ENCODE results near the gene UBE2E2. TPM values are rescaled to one million over a fixed set of nuclear protein-coding genes. Genes with fewer than 3 reads are reported as not detected.

The UBE2E2 gene
- total RNA-seq, 1 experiment from 2014 or later, result 54.9 TPM

DNA sequence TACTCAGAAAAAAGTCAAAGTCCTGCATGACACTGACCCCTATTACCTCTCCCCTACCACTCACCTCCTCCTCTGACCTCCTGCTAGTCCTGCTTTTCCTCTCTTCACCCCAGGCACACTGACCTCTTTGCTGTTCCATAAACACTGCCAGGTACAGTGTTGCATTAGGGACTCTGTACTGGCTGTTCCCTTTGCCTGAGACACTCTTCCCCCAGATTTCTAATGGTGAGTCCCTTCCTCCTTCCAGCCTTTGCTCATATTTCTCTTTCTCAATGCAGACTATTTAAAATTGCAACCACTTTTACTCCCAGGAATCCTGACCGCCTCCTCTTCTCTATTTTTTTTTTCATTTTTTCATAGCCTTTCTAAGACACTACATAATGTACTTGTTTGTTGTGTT is 36.3 kb upstream of the UBE2E2 start (continued):
- TF ChIP-seq, protein P1, sequence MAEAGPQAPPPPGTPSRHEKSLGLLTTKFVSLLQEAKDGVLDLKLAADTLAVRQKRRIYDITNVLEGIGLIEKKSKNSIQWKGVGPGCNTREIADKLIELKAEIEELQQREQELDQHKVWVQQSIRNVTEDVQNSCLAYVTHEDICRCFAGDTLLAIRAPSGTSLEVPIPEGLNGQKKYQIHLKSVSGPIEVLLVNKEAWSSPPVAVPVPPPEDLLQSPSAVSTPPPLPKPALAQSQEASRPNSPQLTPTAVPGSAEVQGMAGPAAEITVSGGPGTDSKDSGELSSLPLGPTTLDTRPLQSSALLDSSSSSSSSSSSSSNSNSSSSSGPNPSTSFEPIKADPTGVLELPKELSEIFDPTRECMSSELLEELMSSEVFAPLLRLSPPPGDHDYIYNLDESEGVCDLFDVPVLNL (CRISPR knock-in tag; IDR thresholded peaks at IDR 0.05; ENCODE audit: borderline replicate concordance, low read depth), result no peak

DNA sequence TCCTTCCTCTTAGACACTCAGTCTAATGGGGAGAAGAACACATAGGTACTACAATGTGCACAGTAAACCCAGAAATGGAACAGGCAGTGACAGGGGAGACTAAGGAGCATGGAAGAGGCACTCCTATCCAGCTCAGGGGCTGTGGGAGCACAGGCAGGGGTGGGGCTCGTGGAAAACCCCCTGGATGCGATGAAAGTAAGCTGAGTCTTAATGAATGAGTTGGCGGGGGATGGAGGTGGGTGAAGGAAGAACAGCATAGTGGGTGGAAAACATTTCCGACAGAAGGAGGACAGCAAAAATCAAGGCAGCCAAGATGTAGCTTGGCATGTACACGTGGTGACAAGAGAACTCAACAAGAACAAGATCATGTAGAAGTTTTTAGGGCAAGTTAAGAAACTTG is 33.6 kb upstream of the UBE2E2 start:
- DNase-seq (ENCODE audit: low spot score) (no peak), ATAC-seq (no peak)
- POLR2A ChIA-PET, result interaction anchor here (0.6 kb wide), 1 partner anchor 606 kb away, joined by 5 read pairs; no protein-coding TSS in a partner anchor
- no peaks in the 10 kb centered on the region for H3K27me3 Mint-ChIP-seq (ENCODE audit: low read depth)
- H3K4me3 Mint-ChIP-seq, result no peak overlapping the region
- H3K4me1 Mint-ChIP-seq, result peaks cover 4% of the 10 kb centered on the region
- TF ChIP-seq TEAD4 (CRISPR knock-in tag; IDR thresholded peaks at IDR 0.05) (no peak), GTF2I (CRISPR knock-in tag; conservative IDR thresholded peaks at IDR 0.05) (no peak), NR2C2 (CRISPR knock-in tag; IDR thresholded peaks at IDR 0.05) (no peak), NR1H2 (CRISPR knock-in tag; IDR thresholded peaks at IDR 0.05) (no peak), ZNF396 (CRISPR knock-in tag; IDR thresholded peaks at IDR 0.05; ENCODE audit: borderline replicate concordance) (no peak), ZNF232 (CRISPR knock-in tag; IDR thresholded peaks at IDR 0.05) (no peak), FOXP1 (CRISPR knock-in tag; IDR thresholded peaks at IDR 0.05; ENCODE audit: borderline replicate concordance) (no peak), SMAD3 (CRISPR knock-in tag; IDR thresholded peaks at IDR 0.05; ENCODE audit: borderline replicate concordance) (no peak), NFE2L1 (CRISPR knock-in tag; IDR thresholded peaks at IDR 0.05) (no peak), CREM (CRISPR knock-in tag; IDR thresholded peaks at IDR 0.05) (no peak), ESRRA (CRISPR knock-in tag; IDR thresholded peaks at IDR 0.05; ENCODE audit: borderline replicate concordance) (no peak)
- TF ChIP-seq, protein P2, sequence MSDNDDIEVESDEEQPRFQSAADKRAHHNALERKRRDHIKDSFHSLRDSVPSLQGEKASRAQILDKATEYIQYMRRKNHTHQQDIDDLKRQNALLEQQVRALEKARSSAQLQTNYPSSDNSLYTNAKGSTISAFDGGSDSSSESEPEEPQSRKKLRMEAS (CRISPR knock-in tag; IDR thresholded peaks at IDR 0.05), result no peak
- TF ChIP-seq, protein P3, sequence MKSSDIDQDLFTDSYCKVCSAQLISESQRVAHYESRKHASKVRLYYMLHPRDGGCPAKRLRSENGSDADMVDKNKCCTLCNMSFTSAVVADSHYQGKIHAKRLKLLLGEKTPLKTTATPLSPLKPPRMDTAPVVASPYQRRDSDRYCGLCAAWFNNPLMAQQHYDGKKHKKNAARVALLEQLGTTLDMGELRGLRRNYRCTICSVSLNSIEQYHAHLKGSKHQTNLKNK (CRISPR knock-in tag; IDR thresholded peaks at IDR 0.05), result no peak
- TF ChIP-seq, protein P4, sequence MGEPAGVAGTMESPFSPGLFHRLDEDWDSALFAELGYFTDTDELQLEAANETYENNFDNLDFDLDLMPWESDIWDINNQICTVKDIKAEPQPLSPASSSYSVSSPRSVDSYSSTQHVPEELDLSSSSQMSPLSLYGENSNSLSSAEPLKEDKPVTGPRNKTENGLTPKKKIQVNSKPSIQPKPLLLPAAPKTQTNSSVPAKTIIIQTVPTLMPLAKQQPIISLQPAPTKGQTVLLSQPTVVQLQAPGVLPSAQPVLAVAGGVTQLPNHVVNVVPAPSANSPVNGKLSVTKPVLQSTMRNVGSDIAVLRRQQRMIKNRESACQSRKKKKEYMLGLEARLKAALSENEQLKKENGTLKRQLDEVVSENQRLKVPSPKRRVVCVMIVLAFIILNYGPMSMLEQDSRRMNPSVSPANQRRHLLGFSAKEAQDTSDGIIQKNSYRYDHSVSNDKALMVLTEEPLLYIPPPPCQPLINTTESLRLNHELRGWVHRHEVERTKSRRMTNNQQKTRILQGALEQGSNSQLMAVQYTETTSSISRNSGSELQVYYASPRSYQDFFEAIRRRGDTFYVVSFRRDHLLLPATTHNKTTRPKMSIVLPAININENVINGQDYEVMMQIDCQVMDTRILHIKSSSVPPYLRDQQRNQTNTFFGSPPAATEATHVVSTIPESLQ (CRISPR knock-in tag; IDR thresholded peaks at IDR 0.05), result no peak
- 0 out of 2 replicates have a peak, but pooled peaks cover 7% of the 10 kb centered on the region for H3K9me3 Mint-ChIP-seq
- no peaks in the 10 kb centered on the region for H3K36me3 Mint-ChIP-seq
- H3K27ac Mint-ChIP-seq, result no peak overlapping the region
- CTCF ChIA-PET, result interaction anchor here (1.0 kb wide), 1 partner anchor 9 kb away, joined by 3 read pairs; no protein-coding TSS in a partner anchor

DNA sequence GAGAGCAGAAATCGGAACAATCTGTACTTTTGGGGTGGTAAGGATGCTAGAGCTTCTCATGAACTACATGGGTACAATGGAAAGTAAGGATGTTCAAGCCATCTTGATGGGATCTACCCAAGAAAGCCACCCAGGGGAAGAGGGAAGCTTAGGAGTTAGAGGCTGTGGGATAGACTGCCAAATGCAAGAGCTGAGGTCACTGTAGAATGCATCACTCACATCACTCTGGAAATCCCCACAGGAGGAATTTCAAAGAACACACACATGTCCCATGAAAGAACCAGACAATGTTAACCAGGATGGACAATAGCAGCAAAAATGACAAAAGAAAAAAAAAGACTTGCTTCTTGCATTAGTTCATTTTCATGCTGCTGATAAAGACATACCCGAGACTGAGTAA is 32.8 kb upstream of the UBE2E2 start:
- ChIA-PET CTCF (no interaction called here), POLR2A (no interaction called here)
- no peak for ATAC-seq
- TF ChIP-seq, protein P5, sequence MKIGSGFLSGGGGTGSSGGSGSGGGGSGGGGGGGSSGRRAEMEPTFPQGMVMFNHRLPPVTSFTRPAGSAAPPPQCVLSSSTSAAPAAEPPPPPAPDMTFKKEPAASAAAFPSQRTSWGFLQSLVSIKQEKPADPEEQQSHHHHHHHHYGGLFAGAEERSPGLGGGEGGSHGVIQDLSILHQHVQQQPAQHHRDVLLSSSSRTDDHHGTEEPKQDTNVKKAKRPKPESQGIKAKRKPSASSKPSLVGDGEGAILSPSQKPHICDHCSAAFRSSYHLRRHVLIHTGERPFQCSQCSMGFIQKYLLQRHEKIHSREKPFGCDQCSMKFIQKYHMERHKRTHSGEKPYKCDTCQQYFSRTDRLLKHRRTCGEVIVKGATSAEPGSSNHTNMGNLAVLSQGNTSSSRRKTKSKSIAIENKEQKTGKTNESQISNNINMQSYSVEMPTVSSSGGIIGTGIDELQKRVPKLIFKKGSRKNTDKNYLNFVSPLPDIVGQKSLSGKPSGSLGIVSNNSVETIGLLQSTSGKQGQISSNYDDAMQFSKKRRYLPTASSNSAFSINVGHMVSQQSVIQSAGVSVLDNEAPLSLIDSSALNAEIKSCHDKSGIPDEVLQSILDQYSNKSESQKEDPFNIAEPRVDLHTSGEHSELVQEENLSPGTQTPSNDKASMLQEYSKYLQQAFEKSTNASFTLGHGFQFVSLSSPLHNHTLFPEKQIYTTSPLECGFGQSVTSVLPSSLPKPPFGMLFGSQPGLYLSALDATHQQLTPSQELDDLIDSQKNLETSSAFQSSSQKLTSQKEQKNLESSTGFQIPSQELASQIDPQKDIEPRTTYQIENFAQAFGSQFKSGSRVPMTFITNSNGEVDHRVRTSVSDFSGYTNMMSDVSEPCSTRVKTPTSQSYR (CRISPR knock-in tag; IDR thresholded peaks at IDR 0.05), result no peak
- TF ChIP-seq ZBTB21 (CRISPR knock-in tag; IDR thresholded peaks at IDR 0.05; ENCODE audit: borderline replicate concordance) (no peak), OVOL2 (CRISPR knock-in tag; IDR thresholded peaks at IDR 0.05; ENCODE audit: borderline replicate concordance) (no peak), SMAD3 (CRISPR knock-in tag; IDR thresholded peaks at IDR 0.05; ENCODE audit: borderline replicate concordance) (no peak)
- TF ChIP-seq, protein P2 (CRISPR knock-in tag; IDR thresholded peaks at IDR 0.05), result no peak
- 0 out of 2 replicates have a peak, but pooled peaks cover 7% of the 10 kb centered on the region for H3K9me3 Mint-ChIP-seq
- no peaks in the 10 kb centered on the region for H3K36me3 Mint-ChIP-seq
- no peak overlapping the region for H3K27ac Mint-ChIP-seq
- no peaks in the 10 kb centered on the region for H3K27me3 Mint-ChIP-seq (ENCODE audit: low read depth)
- no peak for DNase-seq (ENCODE audit: low spot score)
- peaks cover 6% of the 10 kb centered on the region for H3K4me1 Mint-ChIP-seq
- no peak overlapping the region for H3K4me3 Mint-ChIP-seq

All from WTC11 (cell line).